Fibroblast of skin of right quadriceps (primary cell): ENCODE data around the gene VWF.

Experiments
- DNase-seq: peaks from one replicate; pipeline ENCODE4 v3.0.0-alpha.2; 2013

VWF gene

GRCh38 chr12:6056406-6057240 lies 67.8 kb downstream of the VWF start:
- no peak for DNase-seq

- peak; percentile 46 for DNase-seq
These were observed 70.9 kb downstream of the VWF start for GRCh38 chr12:6053541-6053940.

GRCh38 chr12:6052940-6053329 lies 71.5 kb downstream of the VWF start:
- DNase-seq = peak; percentile 67

GRCh38 chr12:6052206-6052939 lies 72.1 kb downstream of the VWF start:
- no peak for DNase-seq

- DNase-seq = no peak
These were observed 74.5 kb downstream of the VWF start for GRCh38 chr12:6049992-6050391.

GRCh38 chr12:6049587-6049986 lies 74.9 kb downstream of the VWF start:
- DNase-seq = no peak

GRCh38 chr12:6047249-6048237 lies 76.9 kb downstream of the VWF start:
- DNase-seq = peak; percentile 61

- no peak for DNase-seq
These were observed 77.8 kb downstream of the VWF start for GRCh38 chr12:6046511-6047180.

- DNase-seq = no peak
These were observed 79.0 kb downstream of the VWF start for GRCh38 chr12:6045438-6045837.

GRCh38 chr12:6044082-6044481 lies 80.4 kb downstream of the VWF start:
- DNase-seq = no peak

- DNase-seq = no peak
These were observed 82.0 kb downstream of the VWF start for GRCh38 chr12:6042446-6042845.

GRCh38 chr12:6041891-6042290 lies 82.6 kb downstream of the VWF start:
- peak; percentile 15 for DNase-seq

- DNase-seq = no peak
These were observed 83.7 kb downstream of the VWF start for GRCh38 chr12:6040815-6041214.

GRCh38 chr12:6039894-6040601 lies 84.4 kb downstream of the VWF start:
- peak; percentile 65 for DNase-seq

GRCh38 chr12:6038160-6038559 lies 86.3 kb downstream of the VWF start:
- peak; percentile 58 for DNase-seq

GRCh38 chr12:6037459-6037858 lies 87.0 kb downstream of the VWF start:
- no peak for DNase-seq

- no peak for DNase-seq
These were observed 88.0 kb downstream of the VWF start for GRCh38 chr12:6036509-6036908.

- DNase-seq = no peak
These were observed 89.9 kb downstream of the VWF start for GRCh38 chr12:6034596-6034995.

- DNase-seq = no peak
These were observed 90.9 kb downstream of the VWF start for GRCh38 chr12:6033546-6033945.

GRCh38 chr12:6032726-6033125 lies 91.7 kb downstream of the VWF start:
- no peak for DNase-seq

- no peak for DNase-seq
These were observed 93.5 kb downstream of the VWF start for GRCh38 chr12:6031001-6031400.

GRCh38 chr12:6030081-6030480 lies 94.4 kb downstream of the VWF start:
- DNase-seq = no peak
